Measurements from ENCODE around the gene LNP1.
"Not testable (repeated sequence)": the region's sequence is repeated elsewhere in the genome, so short reads cannot be mapped to it uniquely, and the experiment has no call there.

The LNP1 gene

DNA sequence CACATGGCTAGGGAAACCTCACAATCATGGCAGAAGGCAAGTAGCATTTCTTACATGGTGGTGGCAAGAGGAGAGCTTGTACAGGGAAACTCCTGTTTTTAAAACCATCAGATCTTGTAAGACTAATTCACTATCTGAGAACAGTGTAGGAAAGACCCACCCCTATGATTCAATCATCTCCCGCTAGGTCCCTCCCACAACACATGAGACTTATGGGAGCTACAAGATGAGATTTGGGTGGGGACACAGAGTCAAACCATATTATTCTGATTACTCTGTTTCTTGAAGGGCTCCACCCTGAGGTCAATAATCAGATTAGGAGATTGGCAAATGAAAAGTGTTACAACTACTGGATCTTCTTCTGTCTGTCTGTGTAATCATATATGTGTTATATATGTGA is 69.6 kb downstream of the LNP1 start:
- TF ChIP-seq, protein P1, sequence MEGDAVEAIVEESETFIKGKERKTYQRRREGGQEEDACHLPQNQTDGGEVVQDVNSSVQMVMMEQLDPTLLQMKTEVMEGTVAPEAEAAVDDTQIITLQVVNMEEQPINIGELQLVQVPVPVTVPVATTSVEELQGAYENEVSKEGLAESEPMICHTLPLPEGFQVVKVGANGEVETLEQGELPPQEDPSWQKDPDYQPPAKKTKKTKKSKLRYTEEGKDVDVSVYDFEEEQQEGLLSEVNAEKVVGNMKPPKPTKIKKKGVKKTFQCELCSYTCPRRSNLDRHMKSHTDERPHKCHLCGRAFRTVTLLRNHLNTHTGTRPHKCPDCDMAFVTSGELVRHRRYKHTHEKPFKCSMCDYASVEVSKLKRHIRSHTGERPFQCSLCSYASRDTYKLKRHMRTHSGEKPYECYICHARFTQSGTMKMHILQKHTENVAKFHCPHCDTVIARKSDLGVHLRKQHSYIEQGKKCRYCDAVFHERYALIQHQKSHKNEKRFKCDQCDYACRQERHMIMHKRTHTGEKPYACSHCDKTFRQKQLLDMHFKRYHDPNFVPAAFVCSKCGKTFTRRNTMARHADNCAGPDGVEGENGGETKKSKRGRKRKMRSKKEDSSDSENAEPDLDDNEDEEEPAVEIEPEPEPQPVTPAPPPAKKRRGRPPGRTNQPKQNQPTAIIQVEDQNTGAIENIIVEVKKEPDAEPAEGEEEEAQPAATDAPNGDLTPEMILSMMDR (conservative IDR thresholded peaks at IDR 0.05; ENCODE audit: low read length) = no peak
- no peak overlapping the region for H3K4me3 ChIP-seq (ENCODE audit: low read length)
- DNase-seq (ENCODE audit: low read depth) = no peak

DNA sequence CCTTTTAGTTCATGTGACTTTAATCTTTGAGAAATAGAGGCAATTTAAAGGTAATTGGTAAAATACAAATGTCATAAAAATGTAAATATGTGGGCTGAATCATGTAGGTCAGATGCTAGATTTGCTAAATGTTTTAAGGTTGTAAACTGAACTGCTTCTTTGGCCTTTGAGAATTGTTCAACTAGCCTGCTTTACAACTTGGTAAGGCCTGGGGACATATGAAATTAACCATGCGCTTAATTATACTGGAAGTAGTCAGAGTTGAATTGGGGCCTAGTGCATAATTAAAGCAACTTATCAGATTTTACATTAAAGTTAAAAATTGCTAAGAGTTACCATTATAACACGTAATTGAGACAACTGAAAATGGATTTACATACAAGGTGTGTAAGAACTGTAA is 70.1 kb downstream of the LNP1 start:
- H3K4me3 ChIP-seq (ENCODE audit: low read length) = no peak overlapping the region
- TF ChIP-seq, protein P1 (conservative IDR thresholded peaks at IDR 0.05; ENCODE audit: low read length) = no peak
- no peak for DNase-seq (ENCODE audit: low read depth)

DNA sequence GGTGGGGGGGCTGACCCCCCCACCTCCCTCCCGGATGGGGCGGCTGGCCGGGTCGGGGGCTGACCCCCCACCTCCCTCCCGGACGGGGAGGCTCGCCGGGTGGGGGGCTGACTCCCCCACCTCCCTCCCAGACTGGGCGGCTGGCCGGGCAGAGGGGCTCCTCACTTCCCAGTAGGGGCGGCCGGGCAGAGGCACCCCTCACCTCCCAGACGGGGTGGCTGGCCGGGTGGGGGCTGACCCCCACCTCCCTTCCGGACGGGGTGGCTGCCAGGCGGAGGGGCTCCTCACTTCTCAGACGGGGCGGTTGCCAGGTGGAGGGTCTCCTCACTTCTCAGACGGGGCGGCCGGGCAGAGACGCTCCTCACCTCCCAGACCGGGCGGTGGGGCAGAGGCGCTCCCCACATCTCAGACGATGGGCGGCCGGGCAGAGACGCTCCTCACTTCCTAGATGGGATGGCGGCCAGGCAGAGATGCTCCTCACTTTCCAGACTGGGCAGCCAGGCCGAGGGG is 76.6 kb downstream of the LNP1 start:
- DNase-seq (ENCODE audit: low read depth); H3K4me3 ChIP-seq (ENCODE audit: low read length): not testable (repeated sequence)

DNA sequence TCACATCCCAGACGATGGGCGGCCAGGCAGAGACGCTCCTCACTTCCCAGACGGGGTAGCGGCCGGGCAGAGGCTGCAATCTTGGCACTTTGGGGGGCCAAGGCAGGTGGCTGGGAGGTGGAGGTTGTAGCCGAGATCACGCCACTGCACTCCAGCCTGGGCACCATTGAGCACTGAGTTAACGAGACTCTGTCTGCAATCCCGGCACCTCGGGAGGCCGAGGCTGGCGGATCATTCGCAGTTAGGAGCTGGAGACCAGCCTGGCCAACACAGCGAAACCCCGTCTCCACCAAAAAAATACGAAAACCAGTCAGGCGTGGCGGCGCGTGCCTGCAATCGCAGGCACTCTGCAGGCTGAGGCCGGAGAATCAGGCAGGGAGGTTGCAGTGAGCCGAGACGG is 77.2 kb downstream of the LNP1 start:
- H3K4me3 ChIP-seq (ENCODE audit: low read length); DNase-seq (ENCODE audit: low read depth): not testable (repeated sequence)

DNA sequence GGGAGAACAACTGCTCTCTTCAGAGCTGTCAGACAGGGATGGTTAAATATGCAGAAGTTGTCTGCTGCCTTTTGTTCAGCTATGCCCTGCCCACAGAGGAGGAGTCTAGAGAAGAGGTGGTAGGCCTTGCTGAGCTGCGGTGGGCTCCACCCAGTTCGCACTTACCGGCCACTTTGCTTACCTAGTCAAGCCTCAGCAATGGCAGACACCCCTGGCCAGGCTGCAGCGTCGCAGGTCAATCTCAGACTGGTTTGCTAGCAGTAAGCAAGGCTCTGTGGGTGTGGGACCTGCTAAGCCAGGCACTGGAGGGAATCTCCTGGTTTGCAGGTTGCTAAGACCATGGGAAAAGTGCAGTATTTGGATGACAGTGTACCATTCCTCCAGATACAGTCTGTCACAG is 78.7 kb downstream of the LNP1 start:
- DNase-seq (ENCODE audit: low read depth) = no peak
- TF ChIP-seq, protein P1 (conservative IDR thresholded peaks at IDR 0.05; ENCODE audit: low read length) = no peak

DNA sequence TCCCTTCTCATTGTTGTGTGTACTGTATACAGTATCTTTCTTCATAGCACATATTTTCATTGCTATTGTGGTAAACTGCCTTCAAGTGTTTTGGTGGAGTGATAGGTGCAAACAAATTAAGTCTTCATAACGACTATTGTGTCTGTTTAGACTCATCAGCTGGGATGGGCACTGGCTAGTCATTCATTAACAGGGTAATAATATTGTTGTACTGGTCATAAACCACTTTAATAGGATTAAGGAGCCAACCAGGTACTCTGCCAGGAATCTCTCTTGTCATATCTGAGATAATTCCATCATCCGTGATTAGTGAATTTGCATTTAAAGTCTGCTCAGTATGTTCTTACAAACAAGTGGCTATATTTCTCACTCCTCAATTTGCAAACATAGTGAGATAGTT is 80.8 kb downstream of the LNP1 start:
- TF ChIP-seq, protein P1 (conservative IDR thresholded peaks at IDR 0.05; ENCODE audit: low read length) = no peak
- DNase-seq (ENCODE audit: low read depth) = no peak
- H3K4me3 ChIP-seq (ENCODE audit: low read length) = no peak overlapping the region

More for the DNA sequence above, 78.7 kb downstream of the LNP1 start:
- no peak overlapping the region for H3K4me3 ChIP-seq (ENCODE audit: low read length)

DNA sequence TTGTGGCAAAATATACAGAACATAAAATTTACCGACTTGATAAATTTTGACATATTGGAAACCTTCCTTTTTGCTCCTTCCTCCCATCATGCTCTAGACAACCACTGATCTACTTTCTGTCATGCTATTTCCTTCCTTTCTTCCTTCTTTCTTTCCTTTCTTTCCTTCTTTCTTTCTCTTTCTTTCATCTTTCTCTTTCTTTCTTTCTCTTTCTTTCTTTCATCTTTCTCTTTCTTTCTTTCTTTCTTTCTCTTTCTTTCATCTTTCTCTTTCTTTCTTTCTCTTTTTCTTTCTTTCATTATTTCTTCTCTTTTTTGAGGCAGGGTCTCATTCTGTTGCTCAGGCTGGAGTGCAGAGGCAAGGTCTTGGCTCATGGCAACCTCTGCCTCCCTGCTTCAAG is 82.2 kb downstream of the LNP1 start:
- TF ChIP-seq, protein P1 (conservative IDR thresholded peaks at IDR 0.05; ENCODE audit: low read length) = no peak
- no peak for DNase-seq (ENCODE audit: low read depth)
- H3K4me3 ChIP-seq (ENCODE audit: low read length) = no peak overlapping the region

DNA sequence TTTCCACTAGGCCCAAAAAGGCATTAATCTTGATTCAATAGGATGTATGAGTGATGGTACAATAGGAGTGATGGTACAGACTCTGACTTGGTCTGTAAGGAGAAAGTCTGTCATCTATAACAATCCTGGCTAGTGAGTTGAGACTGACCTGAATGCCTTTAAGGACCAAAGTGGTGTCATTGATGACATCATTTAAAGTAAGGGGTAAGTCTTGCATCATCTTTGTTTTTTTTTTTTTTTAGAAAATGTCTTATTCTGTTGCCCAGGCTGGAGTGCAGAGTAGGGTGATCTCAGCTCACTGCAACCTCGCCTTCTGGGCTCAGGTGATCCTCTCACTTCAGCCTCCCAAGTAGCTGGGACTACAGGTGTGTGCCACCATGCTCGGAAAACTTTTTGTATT is 85.5 kb downstream of the LNP1 start:
- TF ChIP-seq, protein P1 (conservative IDR thresholded peaks at IDR 0.05; ENCODE audit: low read length) = no peak
- no peak for DNase-seq (ENCODE audit: low read depth)
- H3K4me3 ChIP-seq (ENCODE audit: low read length) = no peak overlapping the region
